HepG2 (cell line): ENCODE data around the gene RASA3. TPM values are rescaled to one million over a fixed set of nuclear protein-coding genes. Genes with fewer than 3 reads are reported as not detected.

Source experiments
- CREB3 ChIP-seq: sonication (generic); formaldehyde crosslinking; IDR thresholded peaks from 2 replicates; pipeline ENCODE4 v1.5.0; 2020; ENCODE audit warnings: missing genetic modification reagents
- GZF1 ChIP-seq: sonication (generic); formaldehyde crosslinking; IDR thresholded peaks from 2 replicates; pipeline ENCODE4 v1.5.1; 2020; ENCODE audit warnings: mild to moderate bottlenecking, missing genetic modification reagents
- HMGXB3 ChIP-seq: sonication (generic); formaldehyde crosslinking; IDR thresholded peaks from 2 replicates; pipeline ENCODE4 v1.4.0; 2020; ENCODE audit warnings: missing genetic modification reagents, borderline replicate concordance
- PREB ChIP-seq: sonication (generic); formaldehyde crosslinking; IDR thresholded peaks from 2 replicates; pipeline ENCODE4 v1.4.0; 2020; ENCODE audit warnings: missing genetic modification reagents
- RFX3 ChIP-seq: IDR thresholded peaks from 2 replicates; pipeline ENCODE4 v1.6.1; 2016; ENCODE audit warnings: missing biosample characterization, missing genetic modification reagents
- ZNF326 ChIP-seq: sonication (generic); formaldehyde crosslinking; IDR thresholded peaks from 2 replicates; pipeline ENCODE4 v1.4.0; 2020; ENCODE audit warnings: missing genetic modification reagents, borderline replicate concordance
- ZNF34 ChIP-seq: sonication (generic); formaldehyde crosslinking; IDR thresholded peaks from 2 replicates; pipeline ENCODE4 v1.4.0; 2020; ENCODE audit warnings: mild to moderate bottlenecking, missing genetic modification reagents, borderline replicate concordance
- polyA plus RNA-seq, 8 experiments: library from polyadenylated mRNA; depleted of rRNA in 3 of 8; stranded (reverse) in 7 of 8; unstranded in 1 of 8; fragments of >200 nt; fragmentation: Illumina TruSeq in 4 of 8; extraction: Trizol in 4 of 8; gene quantifications; 2 replicates each; pipeline versions ENCODE4 v1.2.1 to v1.2.3, GENCODE V29; 2011 to 2016; ENCODE audit warnings: low read depth in 4 of 8, missing spikeins in 1 of 8, mixed read lengths in 1 of 8; ENCODE audit not compliant: insufficient read depth in 1 of 8
- total RNA-seq, 5 experiments: library from RNA; depleted of rRNA; stranded (reverse); fragments of >200 nt; fragmentation: Illumina TruSeq; extraction: Trizol; gene quantifications; 2 replicates each; pipeline ENCODE4 v1.2.3, GENCODE V29; 2016; ENCODE audit warnings: low read depth in 1 of 5

Gene RASA3
- total and polyA plus RNA-seq, 2 of the 13 experiments (the other 11 are each of a cell fraction or from before 2014, with no cell fraction given), result 0.05 TPM; not detected in 1

- TF ChIP-seq PREB (CRISPR knock-in tag), result no peak
- no peak for TF ChIP-seq HMGXB3 (CRISPR knock-in tag)
- no peak for TF ChIP-seq CREB3 (CRISPR knock-in tag)
- TF ChIP-seq ZNF34 (CRISPR knock-in tag), result no peak
- no peak for TF ChIP-seq RFX3
- TF ChIP-seq ZNF326, result no peak
- no peak for TF ChIP-seq GZF1 (CRISPR knock-in tag)
Measured at GRCh38 chr13:113996912-113997745, 135.3 kb downstream of the RASA3 start (continued).
